DLD1 (cell line): ENCODE data around the gene STK10.
"Not testable (repeated sequence)": the region's sequence is repeated elsewhere in the genome, so short reads cannot be mapped to it uniquely, and the experiment has no call there.

Experiments used
- in situ Hi-C: cut with HindIII; loops from 2 replicates; pipeline ENCODE4 v1.10.0; 2017; ENCODE audit warnings: low sequenced_read_pairs

Gene STK10

DNA sequence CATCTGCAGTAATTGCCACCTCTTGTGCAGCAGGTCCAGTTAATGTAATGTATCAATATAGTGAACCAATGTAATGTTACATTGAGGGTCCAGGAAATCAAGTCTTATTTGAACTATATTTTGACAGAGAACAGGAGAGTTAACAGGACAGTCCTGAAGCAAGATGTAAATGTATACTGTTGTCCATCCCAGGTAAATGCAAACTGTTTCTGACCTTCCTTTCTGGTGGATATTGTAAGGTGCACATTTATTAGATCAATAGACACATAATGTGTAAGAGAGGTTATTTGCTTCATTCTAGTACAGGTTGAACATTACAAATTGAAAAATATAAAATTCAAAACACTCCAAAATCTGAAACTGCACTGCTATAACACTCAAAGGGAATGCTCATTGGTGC is 158.1 kb downstream of the STK10 start:
- in situ Hi-C loops = no loop called here

DNA sequence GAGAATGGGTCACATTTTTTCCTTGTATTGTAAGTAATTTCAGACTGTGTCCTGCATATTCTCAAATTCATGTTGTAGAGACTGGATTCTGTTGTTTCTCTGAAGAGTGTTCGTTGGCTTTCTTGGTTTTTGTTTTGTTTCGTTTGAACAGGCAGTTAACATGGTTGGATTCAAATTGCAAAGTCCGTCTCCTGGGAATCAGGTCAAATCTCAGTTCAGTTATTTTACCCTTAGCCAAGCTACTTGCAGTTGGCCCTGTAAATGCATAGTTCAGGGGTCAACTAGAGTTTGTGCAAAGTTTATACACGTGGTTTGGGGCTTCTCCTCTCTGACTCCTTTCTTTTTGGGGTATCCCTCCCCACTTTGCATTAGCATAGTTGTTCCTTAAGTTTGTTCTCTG is 159.9 kb downstream of the STK10 start:
- in situ Hi-C loops = no loop called here

GRCh38 chr5:172020110-172020786 is 167.8 kb downstream of the STK10 start:
- in situ Hi-C loops = not testable (repeated sequence)

DNA sequence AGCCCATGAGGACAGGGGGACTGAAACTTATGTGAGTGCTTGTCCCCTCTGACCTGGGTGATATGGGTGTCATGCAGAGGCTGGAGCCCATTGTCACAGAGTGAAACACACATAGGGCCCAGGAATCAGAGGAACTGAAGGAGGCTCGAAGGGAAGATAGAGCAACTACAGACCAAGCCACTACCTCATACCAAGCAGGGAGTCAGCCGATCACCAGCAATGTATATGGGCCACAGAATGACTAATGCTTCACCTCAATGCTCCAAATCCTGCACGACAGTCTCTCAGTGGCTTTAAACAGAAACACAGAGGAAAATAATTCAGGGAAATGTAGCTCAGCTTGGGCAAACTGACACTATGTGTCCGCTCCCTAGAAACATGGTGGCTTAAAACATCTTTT is 172.7 kb downstream of the STK10 start:
- in situ Hi-C loops = no loop called here

GRCh38 chr5:172010278-172010677 is 177.7 kb downstream of the STK10 start:
- in situ Hi-C loops = no loop called here

DNA sequence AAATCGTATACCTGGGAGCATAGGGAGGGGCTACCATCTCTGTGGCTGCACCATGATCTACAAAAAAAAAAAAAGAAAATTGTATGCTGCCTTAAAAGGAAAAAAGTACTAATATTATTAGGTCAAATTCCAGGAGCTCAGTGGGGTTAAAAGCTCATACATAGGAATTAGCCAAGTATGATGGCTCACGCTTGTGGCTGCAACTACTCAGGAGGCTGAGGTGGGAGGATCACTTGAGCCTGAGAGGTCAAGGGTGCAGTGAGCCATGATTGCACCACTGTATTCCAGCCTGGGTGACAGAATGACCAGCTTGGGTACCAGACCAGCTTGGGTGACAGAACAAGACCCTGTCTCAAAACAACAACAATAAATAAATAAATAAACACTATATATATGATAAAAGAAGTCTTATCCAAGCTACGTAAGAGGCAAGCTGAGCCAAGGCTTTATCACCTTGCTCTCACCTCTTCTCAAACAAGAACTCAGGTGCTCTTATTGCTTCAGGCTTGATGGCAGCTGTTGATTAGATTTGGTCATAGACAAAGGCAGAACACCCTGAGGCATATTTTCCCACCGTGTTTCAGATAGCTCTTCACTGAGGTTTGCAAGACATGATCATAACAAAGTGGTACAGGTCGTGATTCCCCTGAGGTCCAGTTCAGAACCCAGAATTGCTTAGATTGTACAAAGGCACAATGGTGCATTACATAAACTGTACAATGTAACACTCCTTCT is 178.3 kb downstream of the STK10 start:
- in situ Hi-C loops = no loop called here

- in situ Hi-C loops = no loop called here
Observed at GRCh38 chr5:172008689-172009141, 179.3 kb downstream of the STK10 start.

DNA sequence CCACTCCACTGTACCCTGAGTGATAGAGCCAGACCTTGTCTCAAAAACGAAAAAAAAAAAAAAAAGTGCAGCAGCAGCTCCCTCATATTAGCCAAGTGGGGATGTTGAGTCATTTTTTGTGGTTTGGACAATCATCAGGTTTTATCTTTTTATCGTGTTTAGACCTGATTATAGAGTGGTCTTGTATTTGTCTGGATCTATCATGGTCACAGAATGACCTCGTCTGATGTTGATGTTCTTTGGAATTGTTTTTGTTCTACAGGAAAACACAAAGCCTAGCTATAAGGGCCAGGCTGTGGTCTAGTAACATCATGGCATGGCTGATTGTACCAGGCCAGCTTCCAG is 179.9 kb downstream of the STK10 start:
- in situ Hi-C loops = no loop called here

- in situ Hi-C loops = no loop called here
Observed at GRCh38 chr5:172007175-172008110, 180.6 kb downstream of the STK10 start.

- in situ Hi-C loops = no loop called here
Observed at GRCh38 chr5:172006321-172007174, 181.5 kb downstream of the STK10 start, which contains the start of gene FBXW11. Gene FBXW11 (minus strand): TSS chr5:172006638. CDS start chr5:172006502, 136 bp downstream.

GRCh38 chr5:172005708-172006320 is 182.2 kb downstream of the STK10 start:
- in situ Hi-C loops = no loop called here

GRCh38 chr5:172004824-172005237 is 183.2 kb downstream of the STK10 start:
- in situ Hi-C loops = no loop called here

DNA sequence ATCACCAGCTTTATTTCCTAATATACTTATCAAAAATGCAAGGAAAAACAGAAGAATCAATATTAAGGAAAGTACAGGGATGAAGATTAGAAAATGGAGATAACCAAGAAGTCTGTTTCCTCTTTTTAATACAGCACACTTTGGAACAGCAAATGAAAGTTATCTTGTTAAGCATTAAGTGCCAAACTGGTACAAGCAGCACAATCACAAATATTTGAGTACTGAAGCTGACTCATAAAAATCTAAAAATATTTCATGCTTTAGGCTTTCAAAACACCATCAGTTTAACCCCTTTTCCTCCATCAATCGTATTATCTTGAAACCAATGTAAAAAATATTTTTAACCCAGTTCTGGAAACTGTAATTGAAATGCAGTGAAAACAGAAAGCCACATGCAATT is 184.3 kb downstream of the STK10 start:
- in situ Hi-C loops = no loop called here

DNA sequence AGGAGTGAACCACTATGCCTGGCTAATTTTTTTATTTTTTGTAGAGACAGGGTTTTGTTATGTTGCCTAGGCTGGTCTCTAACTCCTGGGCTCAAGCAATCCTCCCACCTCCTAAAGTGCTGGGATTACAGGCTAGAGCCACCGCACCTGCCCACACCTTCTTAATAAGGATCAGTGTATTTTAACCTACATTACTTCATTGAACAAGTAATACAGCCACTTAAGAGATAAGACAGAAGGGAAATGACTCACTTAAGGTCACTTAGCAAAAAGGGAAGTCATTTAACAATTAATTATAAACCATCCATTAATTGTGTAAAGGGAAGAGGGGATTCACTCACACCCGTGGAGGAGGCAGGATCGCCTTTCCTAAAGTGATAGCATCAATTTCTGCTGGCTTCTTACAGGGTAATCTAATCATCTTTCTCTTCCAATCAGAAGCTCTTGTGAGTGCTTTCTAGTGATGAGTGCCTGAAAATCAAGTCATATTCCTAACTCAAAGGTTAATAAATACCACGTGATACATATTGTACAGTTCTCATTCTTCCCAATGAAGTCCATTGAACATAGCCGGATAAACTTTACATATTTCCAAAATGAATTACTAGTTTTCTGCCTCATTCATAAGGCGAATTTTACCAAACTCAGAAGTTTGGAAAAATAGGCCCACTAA is 185.0 kb downstream of the STK10 start:
- in situ Hi-C loops = no loop called here

GRCh38 chr5:172002310-172002709 is 185.7 kb downstream of the STK10 start:
- in situ Hi-C loops = no loop called here

GRCh38 chr5:171999877-172000276 is 188.1 kb downstream of the STK10 start:
- in situ Hi-C loops = no loop called here

DNA sequence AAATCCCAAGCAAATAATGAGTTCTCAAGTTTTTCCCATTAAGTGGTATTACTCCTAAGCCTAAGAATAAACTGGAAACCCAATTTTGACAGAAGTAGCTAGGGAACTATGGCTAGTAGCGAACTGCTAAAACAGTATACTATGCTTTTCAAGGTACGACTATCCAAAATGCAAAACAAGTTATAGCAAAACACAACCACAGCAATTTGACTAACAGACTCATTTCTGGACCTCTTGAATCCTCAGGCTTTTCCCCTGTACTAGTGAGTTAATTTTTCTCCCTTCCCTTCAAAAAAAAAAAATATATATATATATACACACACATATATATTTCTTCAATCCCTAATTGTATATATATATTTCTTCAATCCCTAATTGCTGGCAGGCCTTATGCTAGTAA is 188.9 kb downstream of the STK10 start:
- in situ Hi-C loops = no loop called here

DNA sequence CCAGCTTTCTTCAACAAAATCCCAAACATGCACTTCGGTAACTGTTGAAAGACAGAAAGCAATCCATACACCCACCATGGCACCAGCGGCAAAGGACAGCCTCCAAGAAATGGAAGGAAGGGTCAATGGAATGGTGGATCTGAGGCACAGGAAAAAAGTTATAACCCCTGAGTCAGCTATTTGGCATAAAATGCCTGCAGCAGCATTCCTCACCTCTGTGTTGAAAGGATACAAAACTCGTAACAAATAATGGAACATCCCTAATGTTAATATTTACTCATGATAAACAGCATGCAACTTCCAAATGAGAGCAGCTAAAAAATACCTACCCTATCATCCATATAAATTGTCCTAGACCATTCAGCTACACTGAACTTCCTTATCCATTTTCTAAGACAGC is 191.0 kb downstream of the STK10 start:
- in situ Hi-C loops = no loop called here

DNA sequence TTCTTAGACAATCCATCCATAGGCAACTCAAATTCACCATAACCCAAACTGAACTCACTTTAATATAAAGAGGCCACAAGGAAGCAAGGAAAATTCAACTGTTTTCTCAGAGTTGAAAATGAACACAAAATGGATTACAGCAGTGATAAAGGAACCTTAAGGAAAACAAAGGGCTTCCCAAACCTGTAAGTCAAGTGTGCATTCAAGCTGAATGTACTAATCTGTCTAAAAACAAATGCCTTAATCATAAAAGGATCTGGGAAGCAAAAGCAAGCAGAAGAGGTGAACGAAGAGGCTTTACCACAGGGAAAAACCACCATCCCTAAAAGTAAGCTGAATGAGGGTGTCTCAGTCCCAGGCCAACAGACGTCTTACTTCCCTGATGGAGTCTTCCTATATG is 195.2 kb downstream of the STK10 start:
- in situ Hi-C loops = no loop called here
